H1 (cell line): ENCODE results near the gene LORICRIN. TPM values are rescaled to one million over a fixed set of nuclear protein-coding genes. Genes with fewer than 3 reads are reported as not detected.

Experiments
- BCL11A ChIP-seq, 2 experiments: IDR thresholded peaks; one replicate each; pipeline ENCODE4 v1.6.1; 2011; ENCODE audit warnings: low read depth in 2 of 2, low read length in 2 of 2, mild to moderate bottlenecking in 2 of 2
- CEBPB ChIP-seq: IDR thresholded peaks from 2 replicates; pipeline ENCODE4 v1.6.1; 2012; ENCODE audit warnings: low read depth, low read length
- CTCF ChIP-seq, 3 experiments: IDR thresholded peaks; 1 replicate in 2 of 3; 2 replicates in 1 of 3; pipeline versions ENCODE4 v1.5.1 to v1.6.1; 2011; ENCODE audit warnings: low read length in 3 of 3, mild to moderate bottlenecking in 3 of 3, inconsistent platforms in 2 of 3, low read depth in 1 of 3, moderate library complexity in 1 of 3; ENCODE audit not compliant: insufficient read depth in 1 of 3; ENCODE audit errors: control extremely low read depth in 1 of 3
- FOSL1 ChIP-seq: IDR thresholded peaks from 2 replicates; pipeline ENCODE4 v1.6.1; 2011; ENCODE audit warnings: mild to moderate bottlenecking, low read depth, low read length, moderate library complexity; ENCODE audit not compliant: insufficient read depth
- GABPA ChIP-seq: IDR thresholded peaks from 2 replicates; pipeline ENCODE4 v1.6.1; 2011; ENCODE audit warnings: mild to moderate bottlenecking, low read length, moderate library complexity, borderline replicate concordance; ENCODE audit not compliant: insufficient read depth
- MAX ChIP-seq: IDR thresholded peaks from 2 replicates; pipeline ENCODE4 v1.6.1; 2012; ENCODE audit warnings: inconsistent platforms
- YY1 ChIP-seq: IDR thresholded peaks from 2 replicates; pipeline ENCODE4 v1.6.1; 2011; ENCODE audit warnings: low read depth, mild to moderate bottlenecking, low read length
- polyA plus RNA-seq, 7 experiments: library from polyadenylated mRNA; depleted of rRNA in 3 of 7; stranded (reverse) in 5 of 7; unstranded in 2 of 7; fragments of >200 nt in 5 of 7; fragments of 200-250 nt in 2 of 7; gene quantifications; 1 replicate in 5 of 7; 2 replicates in 1 of 7; 4 replicates in 1 of 7; pipeline versions ENCODE4 v1.2.1 to v1.2.3, GENCODE V29; 2011 to 2013; ENCODE audit warnings: missing spikeins in 2 of 7, mixed read lengths in 2 of 7
- total RNA-seq: library from RNA; stranded (reverse); fragmentation: NEBNext Ultra II Directional; extraction: Animal tissue kit (Norgen Biotek cat#: 25700); gene quantifications from 2 replicates; pipeline ENCODE4 v1.2.1, GENCODE V29; 2021

The LORICRIN gene
- total and polyA plus RNA-seq, 2 of the 8 experiments (the other 6 are each of a cell fraction or from before 2014, with no cell fraction given), result not detected

- TF ChIP-seq CTCF (IDR thresholded peaks at IDR 0.05; ENCODE audit: control extremely low read depth in 1 of 3, insufficient read depth in 1 of 3, low read depth in 1 of 3, low read length in 3 of 3) (no peak), FOSL1 (no peak), BCL11A (IDR thresholded peaks at IDR 0.05; ENCODE audit: low read depth in 2 of 2, low read length in 2 of 2) (no peak), YY1 (no peak), CEBPB (no peak), GABPA (no peak), MAX (no peak)
- TF ChIP-seq, all 59 proteins: peak for 0
Measured at GRCh38 chr1:153265457-153265856, 6.0 kb downstream of the LORICRIN start (continued).
